HCT116 (cell line): ENCODE results near the gene SPARC.

Experiments
- POLR2A ChIP-seq: IDR thresholded peaks from 2 replicates; pipeline ENCODE4 v1.7.0; 2011; ENCODE audit warnings: borderline replicate concordance; ENCODE audit not compliant: insufficient read depth, insufficient read length; ENCODE audit errors: extremely low read depth
- ZFX ChIP-seq: fragments of 450-650 bp; IDR thresholded peaks from 2 replicates; pipeline ENCODE4 v1.6.1; 2017
- TF ChIP-seq, protein P1 (sequence below), 3 experiments: fragments of 200-600 bp in 1 of 3; sonication (generic) in 1 of 3; IDR thresholded peaks in 2 of 3; conservative IDR thresholded peaks in 1 of 3; 2 replicates each; pipeline ENCODE4 v1.5.1; 2012 to 2017; ENCODE audit warnings: low read depth in 2 of 3, low read length in 2 of 3, antibody characterized with exemption in 1 of 3, borderline replicate concordance in 1 of 3, control low read depth in 1 of 3, mild to moderate bottlenecking in 1 of 3, mixed read lengths in 1 of 3, mixed run types in 1 of 3, moderate library complexity in 1 of 3; ENCODE audit not compliant: insufficient read depth in 1 of 3

DNA sequence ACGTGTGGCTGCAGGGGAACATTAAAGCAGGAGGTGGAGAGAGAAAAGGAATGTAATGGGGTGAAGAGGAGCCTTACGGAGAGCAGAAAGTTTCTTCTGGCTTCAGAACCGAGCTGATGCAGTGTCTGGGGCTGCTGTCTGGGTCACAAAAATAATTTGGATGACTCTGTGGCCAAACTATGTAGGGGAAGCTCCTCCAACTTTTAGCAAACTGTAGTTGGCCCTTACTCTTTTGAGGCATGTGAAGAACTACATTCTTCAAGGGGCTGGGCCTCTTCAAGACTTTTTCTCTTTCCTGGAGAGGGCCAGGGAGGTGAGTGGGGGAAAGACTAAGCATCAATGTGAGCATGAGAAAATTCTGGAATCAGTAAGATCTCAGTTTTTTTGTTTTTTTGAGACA is 31.9 kb upstream of the SPARC start:
- no peak for TF ChIP-seq POLR2A
- TF ChIP-seq ZFX, result no peak
- TF ChIP-seq, protein P1, sequence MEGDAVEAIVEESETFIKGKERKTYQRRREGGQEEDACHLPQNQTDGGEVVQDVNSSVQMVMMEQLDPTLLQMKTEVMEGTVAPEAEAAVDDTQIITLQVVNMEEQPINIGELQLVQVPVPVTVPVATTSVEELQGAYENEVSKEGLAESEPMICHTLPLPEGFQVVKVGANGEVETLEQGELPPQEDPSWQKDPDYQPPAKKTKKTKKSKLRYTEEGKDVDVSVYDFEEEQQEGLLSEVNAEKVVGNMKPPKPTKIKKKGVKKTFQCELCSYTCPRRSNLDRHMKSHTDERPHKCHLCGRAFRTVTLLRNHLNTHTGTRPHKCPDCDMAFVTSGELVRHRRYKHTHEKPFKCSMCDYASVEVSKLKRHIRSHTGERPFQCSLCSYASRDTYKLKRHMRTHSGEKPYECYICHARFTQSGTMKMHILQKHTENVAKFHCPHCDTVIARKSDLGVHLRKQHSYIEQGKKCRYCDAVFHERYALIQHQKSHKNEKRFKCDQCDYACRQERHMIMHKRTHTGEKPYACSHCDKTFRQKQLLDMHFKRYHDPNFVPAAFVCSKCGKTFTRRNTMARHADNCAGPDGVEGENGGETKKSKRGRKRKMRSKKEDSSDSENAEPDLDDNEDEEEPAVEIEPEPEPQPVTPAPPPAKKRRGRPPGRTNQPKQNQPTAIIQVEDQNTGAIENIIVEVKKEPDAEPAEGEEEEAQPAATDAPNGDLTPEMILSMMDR (IDR thresholded peaks at IDR 0.05 in 2 of 3, conservative IDR thresholded peaks at IDR 0.05 in 1 of 3; ENCODE audit: borderline replicate concordance in 1 of 3, insufficient read depth in 1 of 3, low read depth in 2 of 3, low read length in 2 of 3), result no peak
